ENCODE data around the gene PPP2R5B.

GRCh38 chr11:64914123-64914522, 10.4 kb upstream of the PPP2R5B start:
- TF ChIP-seq EZH2 (IDR thresholded peaks at IDR 0.05; ENCODE audit: low read length, missing control alignments), result no peak
- TF ChIP-seq, protein P1, sequence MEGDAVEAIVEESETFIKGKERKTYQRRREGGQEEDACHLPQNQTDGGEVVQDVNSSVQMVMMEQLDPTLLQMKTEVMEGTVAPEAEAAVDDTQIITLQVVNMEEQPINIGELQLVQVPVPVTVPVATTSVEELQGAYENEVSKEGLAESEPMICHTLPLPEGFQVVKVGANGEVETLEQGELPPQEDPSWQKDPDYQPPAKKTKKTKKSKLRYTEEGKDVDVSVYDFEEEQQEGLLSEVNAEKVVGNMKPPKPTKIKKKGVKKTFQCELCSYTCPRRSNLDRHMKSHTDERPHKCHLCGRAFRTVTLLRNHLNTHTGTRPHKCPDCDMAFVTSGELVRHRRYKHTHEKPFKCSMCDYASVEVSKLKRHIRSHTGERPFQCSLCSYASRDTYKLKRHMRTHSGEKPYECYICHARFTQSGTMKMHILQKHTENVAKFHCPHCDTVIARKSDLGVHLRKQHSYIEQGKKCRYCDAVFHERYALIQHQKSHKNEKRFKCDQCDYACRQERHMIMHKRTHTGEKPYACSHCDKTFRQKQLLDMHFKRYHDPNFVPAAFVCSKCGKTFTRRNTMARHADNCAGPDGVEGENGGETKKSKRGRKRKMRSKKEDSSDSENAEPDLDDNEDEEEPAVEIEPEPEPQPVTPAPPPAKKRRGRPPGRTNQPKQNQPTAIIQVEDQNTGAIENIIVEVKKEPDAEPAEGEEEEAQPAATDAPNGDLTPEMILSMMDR (conservative IDR thresholded peaks at IDR 0.05 in 1 of 2, IDR thresholded peaks at IDR 0.05 in 1 of 2; ENCODE audit: low read depth in 1 of 2, low read length in 2 of 2), result no peak

Measured in fibroblast of lung (primary cell).